Lung microvascular endothelial cell (primary cell): ENCODE data around the gene NUDT12. TPM values are rescaled to one million over a fixed set of nuclear protein-coding genes. Genes with fewer than 3 reads are reported as not detected.

ENCODE experiments used
- DNase-seq, 2 donors: peaks; one replicate each; pipeline versions ENCODE4 v3.0.0 to v3.0.0-alpha.2; 2010; ENCODE audit warnings: low read depth in 2 of 2
- total RNA-seq: library from RNA; depleted of rRNA; stranded (reverse); fragments of >200 nt; gene quantifications from 2 replicates; pipeline ENCODE4 v1.2.1, GENCODE V29; 2014

NUDT12 gene
- 3.2 and 3.7 TPM in 2 replicates for total RNA-seq

DNA sequence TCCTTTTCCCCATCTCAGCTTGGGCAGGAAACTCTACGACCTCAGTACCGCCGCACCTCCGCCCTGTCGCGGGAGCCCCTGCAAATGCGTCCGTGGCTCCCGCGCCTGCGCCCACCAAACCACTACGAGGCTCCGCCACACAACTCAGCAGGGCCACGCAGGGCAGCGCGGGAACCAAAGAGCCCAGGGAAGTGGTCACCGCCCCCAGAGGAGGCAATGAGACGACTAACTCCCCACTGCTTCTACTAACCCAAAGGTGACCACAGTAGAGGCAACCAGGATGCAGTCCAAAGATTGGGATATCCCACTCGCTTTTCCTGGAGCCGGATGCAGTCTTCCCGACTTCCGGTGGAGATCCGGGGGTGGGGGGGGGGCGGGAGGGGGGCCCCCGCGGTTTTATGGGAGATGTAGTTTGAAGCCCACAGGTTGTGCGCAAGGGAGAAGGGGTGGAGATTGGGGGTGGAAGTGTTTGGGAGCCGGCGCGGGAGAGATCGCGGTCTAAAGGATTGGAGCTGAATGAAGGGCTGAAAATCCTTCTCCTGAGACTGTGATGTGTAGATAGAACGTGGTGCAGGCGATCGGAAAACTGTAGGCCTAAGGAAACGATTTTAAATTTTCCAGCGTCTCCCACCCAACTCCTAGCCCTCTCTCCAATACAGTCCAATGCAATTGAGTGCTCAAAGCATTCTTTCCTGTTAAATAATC, at the start of gene NUDT12:
Gene NUDT12, minus strand, starts transcription at position 337 of the 705 bp plus-strand sequence. CDS start 2,541 bp downstream, outside the sequence.
- peak; percentile 72 to 78 for DNase-seq

DNA sequence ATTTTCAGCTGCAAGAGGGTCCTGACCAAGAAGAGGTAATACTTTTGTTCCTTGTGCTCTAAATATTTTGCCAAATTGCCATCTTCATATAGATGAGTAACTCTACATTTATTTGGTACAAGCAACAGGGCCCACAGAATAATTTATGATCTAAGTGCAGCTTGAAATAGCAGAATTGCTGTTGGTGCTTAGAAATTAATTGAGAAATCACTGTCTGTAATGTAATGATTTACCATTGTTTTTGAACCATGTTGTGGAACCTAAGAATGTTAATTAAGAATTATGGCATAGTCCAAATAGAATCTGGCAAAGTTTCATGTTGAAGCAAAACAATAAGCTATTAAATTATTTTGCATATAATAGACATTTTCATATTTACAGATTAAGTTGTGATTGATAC, 44.8 kb upstream of the NUDT12 start:
- no peak for DNase-seq

DNA sequence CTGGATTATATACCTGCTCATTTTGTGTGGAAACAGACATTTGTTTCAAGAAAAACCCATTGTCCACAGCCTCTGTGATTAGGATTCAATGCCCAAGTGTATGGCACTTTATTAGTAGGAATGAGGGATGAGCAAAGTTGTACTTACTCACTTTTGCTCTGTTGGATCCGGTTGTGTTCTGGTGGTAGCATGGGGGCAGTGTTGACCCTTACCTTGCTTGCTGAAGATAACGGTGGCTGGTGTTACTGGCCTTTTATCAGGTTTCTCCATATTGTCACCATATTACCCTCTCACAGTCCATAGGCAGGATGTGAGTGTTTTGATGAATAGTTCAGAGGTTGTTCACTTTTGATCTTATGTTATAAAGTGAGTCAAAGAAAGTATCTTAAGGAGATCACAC, 42.7 kb upstream of the NUDT12 start:
- DNase-seq = peak in 1 of 2 donors; percentile 22

DNA sequence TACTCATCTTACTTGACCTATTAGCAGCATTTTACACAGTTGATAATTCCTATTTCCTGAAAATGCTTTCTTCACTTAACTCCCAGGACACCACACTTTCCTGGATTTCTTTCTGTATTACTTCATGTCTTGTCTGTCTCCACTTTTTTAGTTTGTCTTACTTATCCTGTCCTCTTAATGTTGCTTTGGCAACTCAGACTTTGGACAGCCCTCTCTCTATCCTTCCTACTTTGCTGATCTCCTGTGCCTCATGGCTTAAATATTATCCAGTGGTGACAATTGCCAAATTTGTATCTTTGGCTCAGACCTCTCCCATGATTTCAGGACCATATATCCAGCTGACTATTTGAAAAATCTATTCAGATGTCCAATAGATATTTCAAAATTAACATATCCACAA, 39.8 kb upstream of the NUDT12 start:
- DNase-seq = no peak

DNA sequence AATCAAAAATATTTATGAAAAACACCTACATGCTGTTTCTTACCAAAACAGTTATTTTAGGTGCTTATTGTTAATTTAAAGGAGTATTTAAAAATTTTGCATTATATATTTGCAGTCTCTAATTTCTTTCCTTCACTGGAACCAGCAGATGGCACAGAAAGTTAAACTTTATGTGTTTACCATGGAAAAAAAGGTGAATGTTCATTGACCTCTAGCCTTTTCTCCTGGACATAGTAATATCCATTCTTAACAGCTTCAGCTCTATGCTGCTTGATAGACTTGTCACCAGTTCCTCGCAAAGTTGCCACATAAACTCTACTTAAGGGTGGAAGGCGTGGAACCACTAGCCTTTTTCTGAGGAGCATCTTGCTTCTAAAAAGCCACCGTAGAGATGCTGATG, 38.7 kb upstream of the NUDT12 start:
- DNase-seq = no peak

DNA sequence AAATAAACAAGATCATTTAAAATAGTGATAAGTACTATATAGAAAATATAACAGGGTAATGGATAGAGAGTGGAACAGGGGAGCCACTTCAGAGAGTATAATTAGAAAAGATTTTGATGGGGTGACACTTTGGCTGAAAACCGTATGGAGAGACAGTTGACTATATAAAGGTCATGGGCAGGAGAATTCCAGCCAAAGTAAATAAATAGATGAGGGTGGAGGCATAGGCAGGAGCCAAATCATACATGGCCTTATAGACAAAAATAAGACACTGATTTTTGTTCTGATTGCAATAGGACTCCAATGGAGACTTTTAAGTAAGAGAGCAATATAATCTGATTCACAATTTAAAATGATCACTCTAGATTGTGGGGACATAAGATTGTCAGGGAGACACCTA, 37.5 kb upstream of the NUDT12 start:
- DNase-seq = no peak

DNA sequence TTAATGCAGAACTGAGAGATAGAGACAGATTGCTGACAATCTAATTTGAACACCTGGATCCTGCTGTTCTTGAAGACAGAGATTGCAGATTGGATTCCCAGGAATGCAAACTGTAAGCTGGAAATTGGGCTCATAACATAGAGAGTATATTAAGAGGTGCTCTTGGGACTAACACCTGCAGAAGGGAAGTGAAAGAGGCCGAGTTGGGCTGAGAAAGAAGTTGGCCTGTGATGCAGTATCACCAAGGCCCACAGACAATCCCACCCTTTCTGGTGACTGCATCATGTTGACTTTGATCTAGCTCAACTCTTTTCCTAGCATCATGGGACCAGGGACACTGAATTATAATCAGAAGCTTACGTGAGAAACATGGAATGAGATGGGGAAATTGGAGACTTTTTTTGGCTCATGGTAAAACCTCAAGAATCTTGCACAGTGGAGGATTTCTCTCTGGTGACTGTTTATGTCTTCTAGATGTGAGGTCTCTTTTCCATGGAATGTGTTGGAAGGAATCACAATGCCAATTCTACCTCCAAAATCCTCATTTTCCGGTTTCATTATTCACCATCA, 36.5 kb upstream of the NUDT12 start:
- no peak for DNase-seq

DNA sequence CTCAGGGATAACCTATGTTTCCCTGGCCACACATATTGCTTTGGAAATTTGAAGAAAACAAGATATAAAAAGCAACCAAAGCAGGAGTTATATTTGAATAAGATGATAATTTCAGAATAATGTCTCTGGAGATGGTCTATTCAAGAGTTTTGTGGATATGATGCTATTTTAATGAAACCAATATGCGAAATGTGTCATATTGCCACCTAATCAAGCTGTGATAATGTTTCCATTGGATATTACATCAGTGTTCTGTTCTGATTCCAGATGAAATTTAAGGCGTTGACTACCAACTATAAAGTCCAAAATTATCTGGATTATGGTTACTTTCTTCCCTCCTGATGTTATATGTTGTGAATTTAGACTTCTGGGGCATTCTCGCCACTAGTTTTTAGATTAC, 27.6 kb upstream of the NUDT12 start:
- no peak for DNase-seq

DNA sequence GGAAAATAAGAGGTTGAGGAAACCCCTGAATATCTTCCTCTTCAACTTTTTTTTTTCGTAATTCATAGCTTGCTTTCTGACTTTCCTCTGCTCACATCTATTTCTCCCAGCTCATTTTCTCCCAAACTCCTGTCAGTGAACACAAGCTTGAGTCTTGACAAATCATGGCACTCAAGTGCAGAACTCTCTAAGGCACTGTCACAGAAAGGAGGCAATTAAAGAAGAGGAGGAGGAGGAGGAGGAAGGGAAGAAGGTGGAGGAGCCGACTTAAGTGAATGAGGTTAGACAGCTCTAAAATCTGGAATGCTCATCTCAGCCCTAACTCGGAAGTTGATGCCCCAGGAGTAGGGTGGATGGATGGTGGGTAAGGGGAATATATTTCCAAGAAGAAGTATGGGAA, 27.2 kb upstream of the NUDT12 start:
- DNase-seq = no peak

DNA sequence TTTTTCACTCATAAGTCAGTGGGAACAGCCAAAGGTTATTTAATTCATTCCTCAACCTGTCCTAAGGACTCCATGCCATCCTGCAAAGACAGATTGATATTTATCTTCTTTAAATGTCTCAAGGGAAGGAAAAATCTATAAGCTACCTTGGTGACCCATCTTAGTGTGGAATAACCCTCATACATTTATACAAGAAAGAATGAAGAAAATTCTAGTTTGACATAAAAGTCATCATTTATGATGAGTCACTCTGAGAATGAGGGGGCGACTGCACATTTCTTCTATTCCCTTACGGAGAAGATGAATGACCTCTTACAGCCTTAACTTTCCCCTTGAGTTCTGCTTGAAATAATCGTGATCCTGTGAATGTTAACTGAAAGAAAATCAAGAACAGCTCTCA, 26.8 kb upstream of the NUDT12 start:
- DNase-seq = no peak

DNA sequence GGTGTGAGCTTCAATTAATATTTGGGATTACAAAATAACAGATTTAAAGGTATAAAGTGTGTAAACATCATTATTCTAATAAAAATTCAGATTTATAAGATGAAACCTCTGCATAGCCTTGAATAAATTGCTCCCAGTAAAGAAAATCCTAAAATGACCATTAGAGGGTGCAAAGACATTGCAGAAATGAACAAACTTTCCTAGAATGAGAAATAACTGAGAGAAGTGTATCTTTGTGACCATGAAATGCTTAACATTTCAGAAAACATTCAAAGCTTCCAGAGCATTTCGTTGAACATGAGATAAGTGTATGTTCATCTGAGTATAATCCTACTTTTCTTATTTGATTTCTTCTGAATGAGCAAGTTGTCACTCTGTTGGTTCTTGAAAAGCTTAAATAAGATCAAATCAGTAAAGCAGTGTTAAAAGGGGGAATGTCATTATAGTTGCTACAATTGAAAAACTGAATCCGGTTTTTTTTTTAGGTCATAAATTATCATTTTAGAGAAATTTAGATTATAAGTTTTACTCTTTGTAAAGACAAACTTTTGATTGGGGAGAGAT, 24.7 kb upstream of the NUDT12 start:
- peak; percentile 42 to 54 for DNase-seq

DNA sequence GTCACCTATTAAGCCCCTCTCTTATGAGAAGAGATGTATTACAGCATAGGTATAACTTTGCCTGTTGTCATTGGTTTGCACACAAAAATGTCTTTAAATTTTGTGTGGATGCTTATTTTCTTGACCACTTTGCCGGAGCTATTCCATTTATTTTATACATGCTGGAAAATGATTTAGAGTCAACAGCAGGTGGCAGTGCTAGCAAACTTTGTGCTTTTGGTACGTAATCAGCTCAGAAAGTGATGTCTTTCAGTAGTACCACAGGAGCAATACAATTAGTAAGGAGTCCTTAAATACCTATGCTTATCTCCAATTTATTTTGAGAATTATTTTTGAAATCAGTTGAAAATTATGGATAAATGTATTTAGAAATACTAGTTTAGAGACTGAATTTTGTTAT, 19.8 kb upstream of the NUDT12 start:
- DNase-seq = peak; percentile 58 to 78

DNA sequence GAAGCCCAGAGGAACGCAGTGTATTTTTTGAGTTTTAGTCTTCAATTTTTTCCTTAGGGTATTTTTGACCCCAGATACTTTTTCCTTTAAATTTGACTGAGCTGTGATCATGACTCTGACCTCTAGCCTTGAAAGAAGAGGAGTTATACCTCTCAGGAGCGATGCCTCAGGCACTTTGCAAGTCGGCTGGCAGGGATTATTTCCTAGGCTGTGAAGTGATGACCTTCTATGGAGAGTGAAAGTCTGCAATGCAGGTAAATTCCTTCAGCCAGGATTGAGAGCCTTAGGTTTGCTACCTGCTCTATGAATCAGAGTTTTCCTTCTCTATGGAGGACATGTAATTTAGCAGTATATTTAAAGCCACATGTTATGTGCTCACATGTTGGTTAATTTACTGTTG, 10.8 kb upstream of the NUDT12 start:
- DNase-seq = no peak

DNA sequence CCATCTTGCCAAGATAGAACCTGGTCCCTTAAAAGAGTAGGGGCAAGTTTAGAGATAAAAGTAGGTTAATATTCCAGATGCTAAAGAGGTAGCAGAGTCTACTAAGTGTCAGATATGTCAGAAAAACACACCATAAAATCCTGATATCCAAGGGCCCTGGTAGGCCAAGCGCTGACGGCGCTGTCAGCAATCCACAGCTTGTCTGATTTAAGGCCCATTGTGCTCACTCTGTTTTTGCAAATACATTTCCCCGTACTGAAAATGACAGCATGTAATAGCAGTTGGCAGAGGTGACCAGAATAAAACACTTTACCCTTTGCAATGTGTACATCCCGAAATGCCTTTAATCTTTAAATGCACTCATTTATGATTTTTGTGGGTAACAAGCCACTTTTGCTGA, 9.9 kb upstream of the NUDT12 start:
- DNase-seq = no peak

DNA sequence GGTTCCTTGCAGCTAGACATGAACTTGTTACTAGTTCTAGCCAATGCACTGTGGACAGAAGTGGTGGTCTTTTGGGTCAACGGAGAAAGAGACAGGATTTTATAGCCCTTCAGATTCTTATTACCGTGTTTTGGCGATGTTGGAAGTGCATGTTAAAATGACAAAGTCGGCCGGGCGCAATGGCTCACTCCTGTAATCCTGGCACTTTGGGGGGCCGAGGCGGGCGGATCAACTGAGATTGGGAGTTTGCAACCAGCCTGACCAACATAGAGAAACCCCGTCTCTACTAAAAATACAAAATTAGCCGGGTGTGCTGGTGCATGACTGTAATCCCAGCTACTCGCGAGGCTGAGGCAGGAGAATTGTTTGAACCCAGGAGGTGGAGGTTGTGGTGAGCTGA, 9.1 kb upstream of the NUDT12 start:
- no peak for DNase-seq

DNA sequence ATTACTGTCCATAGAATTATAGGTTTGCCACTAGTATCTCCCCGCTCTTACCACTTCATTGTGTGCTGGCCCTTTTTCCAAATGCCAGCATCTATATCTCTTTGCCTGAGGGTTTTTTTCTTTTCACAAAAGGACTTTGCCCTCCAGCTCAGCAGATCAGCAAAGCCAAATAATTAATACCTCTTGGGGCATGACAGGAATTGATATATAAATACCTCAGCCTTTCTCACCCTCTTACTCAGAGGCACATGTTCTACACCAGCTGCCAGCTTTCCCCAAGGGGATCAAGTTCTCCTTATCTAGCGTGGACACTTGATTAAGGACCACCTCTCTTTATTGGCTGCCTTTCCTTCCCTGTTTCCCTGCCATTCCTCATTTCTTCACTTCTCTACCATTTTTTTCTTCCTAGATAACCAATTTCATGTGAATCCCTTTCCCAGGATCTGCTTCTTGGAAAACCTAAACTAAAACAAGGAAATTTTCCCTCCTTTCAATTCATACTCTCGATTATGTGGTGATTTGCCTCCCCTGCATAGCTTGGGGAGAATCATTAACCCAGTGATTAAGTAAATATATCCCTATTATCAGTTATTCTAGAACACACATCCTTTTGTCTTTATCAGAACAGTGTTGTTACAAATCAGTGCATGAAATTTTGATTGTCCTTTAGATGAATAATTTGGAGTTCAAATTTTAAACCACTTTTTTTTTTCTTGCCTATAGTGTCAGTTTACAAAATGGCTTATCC, 6.9 kb upstream of the NUDT12 start:
- no peak for DNase-seq

DNA sequence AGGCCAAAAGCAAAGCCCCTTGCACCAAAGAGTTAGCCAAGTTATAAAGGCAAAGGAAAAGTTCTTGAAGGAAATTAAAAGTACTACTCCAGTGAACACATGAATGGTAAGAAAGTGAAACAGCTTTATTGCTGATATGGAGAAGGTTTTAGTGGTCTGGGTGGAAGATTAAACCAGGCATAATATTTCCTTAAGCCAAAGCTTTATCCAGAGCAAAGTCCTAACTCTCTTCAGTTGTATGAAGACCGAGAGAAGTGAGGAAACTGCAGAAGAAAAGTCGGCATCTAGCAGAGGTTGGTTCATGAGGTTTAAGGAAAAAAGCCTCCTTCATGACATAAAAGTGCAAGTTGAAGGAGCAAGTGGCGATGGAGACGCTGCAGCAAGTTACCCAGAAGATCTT, 3.1 kb upstream of the NUDT12 start:
- no peak for DNase-seq

DNA sequence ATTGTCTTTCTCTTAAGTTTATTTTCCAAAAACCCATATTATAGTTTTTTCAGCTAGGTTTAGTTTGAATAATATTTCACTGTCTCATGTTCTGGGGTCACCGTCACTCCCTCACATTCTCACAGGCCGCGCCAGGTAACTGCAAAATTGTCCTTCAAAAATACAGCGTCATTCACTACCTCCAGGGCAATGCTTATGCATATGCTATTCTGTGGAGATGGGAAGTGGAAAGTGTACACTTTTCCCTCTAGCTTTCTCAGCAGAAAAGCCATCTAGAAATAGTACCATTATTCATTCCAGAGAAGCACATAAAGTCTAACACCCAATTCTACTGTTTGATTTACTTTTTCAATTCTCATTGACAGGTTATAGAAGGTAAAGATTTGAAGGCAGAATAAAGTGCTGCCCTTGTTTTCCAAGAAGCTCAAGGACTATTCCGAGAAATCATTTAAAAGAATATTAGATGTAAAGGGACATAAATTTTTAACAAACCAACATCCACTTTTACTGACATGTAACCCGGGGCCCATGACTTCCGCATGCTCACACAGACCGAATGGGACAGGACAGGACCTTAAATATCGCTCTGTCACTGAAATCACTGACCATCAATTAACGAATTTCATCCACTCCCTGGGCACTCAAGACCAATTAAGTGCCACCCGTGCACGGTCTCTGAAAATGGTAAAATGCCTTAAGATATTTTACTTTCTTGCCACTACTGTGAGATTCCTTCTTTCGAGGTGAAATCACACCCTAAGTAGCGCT, 720 bp downstream of the NUDT12 start:
- peak in 1 of 2 donors; percentile 0 for DNase-seq

DNA sequence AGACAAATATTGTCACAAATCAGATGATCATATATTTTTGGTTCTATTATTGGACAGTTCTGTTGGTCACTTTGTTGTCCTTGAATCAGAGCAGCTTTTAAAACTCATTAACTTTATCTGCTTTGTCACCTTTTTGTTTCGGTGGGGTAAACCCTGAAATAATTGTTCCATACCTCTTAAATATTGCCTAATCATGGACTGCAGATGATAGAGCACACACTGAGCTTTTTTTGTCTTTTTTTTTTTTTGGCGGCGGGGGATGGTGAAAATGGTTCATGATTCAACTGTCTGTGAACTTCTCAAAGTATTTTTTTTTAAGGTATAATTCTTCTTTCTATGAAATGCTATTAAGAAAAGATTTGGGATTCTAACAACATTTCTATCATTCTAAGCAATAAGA, 1.8 kb downstream of the NUDT12 start:
- DNase-seq = no peak

DNA sequence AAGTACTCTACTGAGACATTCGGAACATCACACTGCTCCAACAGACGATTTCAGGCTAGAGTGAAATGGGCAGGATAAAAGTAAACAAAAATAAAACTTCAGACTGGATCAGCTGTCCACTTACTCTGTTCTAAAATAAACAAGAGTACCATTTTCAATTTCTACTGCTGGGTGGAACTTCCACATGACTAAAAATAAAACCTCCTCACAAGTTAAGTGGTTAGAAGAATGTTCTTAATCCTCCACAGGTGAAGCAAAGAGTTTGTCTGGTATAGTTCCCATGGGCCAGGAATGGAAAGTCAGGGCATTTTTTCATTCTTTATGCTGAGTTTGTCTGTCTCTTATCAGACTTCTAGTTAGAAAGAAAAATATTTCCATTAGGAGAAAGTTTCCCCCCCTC, 15.7 kb downstream of the NUDT12 start:
- no peak for DNase-seq

DNA sequence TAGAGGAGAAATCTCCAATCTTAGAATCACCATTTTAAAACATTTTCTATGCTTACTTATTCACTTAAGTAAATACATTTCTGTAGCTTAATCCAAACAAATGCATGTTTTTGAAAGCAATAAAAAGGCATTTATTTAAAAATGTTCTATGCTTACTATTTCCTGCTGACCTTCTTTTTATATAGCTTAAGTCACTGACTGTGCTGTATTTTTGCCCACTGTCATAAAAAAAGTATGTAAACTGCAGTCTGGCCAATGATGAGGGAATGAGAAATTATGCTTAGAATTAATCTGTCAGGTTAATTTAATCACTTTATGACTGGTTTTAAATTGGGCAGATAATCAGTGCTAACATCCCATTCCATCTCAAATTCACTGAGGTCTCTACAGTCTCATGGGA, 20.1 kb downstream of the NUDT12 start:
- DNase-seq = no peak

DNA sequence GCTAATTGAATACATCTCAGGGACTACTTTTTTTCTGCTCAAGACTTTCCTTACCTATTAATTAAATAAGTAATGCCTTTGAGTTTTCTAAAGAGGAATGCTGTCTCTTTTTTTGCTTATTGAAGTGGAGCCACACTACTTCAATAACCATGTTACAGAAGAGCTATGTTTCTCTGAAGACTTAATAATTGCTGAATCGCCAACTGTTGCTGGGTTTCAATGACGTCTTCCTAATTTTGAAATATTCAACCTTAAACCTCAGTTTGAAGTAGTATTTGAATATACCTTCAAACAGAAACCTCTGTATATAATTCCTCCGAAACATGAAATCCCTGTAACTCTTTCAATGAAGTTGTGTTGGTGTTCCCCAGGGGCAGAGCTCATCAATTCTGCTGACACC, 21.0 kb downstream of the NUDT12 start:
- DNase-seq = no peak
